Islet precursor cell (in vitro differentiated cells): Measurements from ENCODE around the gene ADRA2B.
"Not testable (repeated sequence)": the region's sequence is repeated elsewhere in the genome, so short reads cannot be mapped to it uniquely, and the experiment has no call there.

Experiments
- DNase-seq: peaks from one replicate; pipeline ENCODE4 v3.0.0-alpha.2; 2018

Gene ADRA2B

DNA sequence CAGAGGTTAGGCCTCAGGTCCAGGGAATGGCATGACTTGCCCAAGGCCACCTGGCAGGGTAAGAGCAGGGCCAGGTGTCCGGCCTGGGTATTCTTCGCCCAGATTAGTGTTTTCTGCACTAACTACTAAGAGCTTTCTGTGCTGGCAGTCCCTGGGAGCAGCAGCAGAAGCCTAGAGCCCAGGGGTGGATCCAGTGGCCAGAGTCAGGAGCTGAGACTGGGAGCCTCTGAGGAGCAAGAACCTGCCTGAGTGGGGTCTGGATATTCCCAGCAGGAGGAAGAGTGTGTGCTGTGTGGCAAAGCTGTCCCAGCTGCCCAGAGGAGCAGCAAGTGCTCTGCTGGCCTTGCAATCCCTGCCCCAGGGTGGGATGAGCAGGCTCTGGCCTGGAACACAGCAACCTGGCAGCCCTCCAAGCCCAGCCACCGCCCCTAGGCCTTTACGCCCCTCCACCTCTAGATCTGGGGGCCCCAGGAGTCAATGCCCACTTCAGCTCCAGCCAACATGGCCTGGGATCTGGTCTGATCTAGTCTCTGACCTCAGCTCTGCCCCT lies 50.9 kb downstream of the ADRA2B start:
- DNase-seq, result no peak

DNA sequence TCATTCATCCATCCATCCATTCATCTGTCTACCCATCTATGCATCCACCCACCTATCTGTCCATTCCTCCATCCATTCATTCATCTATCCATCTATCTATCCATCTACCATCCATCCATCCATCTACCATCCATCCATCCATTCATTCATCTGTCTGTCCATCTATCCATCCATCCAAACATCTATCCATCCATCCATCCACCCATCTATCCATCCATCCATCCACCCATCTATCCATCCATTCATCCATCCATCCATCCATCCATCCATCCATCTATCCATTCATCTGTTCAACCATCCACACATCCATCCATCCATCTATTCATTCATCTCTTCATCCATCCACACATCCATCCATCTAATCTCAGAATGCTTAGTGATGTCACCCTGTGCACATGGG lies 51.6 kb downstream of the ADRA2B start:
- not testable (repeated sequence) for DNase-seq

DNA sequence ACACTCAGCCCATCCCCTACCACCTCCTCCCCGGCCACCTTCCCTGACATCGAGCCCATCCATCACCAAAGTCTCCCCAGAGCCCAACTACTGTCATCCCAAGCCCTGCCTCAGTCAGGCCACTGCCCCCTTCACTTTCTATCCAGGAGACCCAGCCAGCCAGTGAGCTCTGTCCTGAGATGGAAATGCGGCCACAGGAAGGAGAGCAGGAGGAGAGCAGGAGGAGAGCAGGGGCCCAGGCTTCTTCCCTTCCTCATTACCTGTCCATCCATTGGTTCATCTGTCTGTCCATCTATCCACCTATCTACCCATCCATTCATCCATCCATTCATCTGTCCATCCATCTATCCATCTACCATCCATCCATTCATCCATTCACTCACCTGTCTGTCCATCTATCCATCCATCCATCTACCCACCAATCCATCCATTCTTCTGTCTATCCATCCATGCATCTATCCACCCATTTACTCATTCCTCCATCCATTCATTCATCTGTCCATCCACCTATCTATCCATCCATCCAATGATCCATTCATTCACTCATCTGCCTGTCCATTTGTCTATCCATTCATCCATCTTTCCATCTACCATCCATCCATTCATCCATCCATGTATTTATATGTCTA lies 52.2 kb downstream of the ADRA2B start:
- DNase-seq, result not testable (repeated sequence)

DNA sequence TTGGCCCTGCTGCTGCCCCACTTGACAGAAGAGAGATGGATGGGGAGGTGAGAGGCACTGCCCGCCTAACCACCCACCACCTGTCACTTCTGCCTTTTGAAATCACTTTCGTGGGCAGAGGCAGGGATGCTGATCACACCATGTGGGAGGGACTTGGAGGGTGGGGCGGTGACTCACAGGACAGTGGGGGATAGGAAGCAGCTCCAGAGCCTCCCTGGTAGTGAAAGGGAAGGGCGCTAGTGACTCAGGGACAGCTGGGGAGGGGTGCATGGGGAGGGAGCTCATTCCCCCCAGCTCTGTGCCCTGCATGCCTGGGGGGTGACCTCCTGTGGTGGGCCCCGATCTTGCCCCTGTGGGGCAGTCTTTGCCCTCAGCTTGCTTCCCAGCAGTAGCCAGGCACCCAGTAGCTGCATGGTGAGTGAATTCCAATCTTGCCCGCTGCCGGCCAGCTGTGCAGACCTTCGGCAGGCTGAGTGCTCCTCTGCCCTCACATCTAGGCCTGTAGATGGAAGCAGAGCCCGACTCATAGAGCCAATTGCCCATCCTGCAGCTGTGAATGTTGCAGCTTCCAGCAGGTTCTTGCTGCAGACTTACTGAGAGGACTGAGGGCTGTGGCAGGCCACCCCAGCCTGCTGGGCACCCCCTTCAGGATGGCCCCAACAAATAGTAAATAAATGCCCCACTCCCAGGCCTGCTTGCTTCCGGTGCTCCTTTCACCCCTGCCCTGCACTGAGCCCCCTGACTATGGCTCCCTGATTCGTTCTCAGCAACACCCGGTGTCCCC lies 53.1 kb downstream of the ADRA2B start:
- peak; percentile 65 for DNase-seq
